ENCODE data around the gene GREB1. TPM values are rescaled to one million over a fixed set of nuclear protein-coding genes. Genes with fewer than 3 reads are reported as not detected.

GREB1 gene
- polyA plus RNA-seq, 1 of the 3 experiments (the other 2 are of a cell fraction), result 2.9 TPM

GRCh38 chr2:11524470-11524869 is 9.4 kb upstream of the GREB1 start:
- H3K4me1 ChIP-seq (ENCODE audit: control insufficient read depth in 1 of 2, insufficient read depth in 2 of 2, low read depth in 1 of 2, low read length in 1 of 2), result peaks cover 0 to 12% of the 10 kb centered on the region in 2 experiments; a peak in 2 of 4 replicates
- no peaks in the 10 kb centered on the region for H3K79me2 ChIP-seq (ENCODE audit: insufficient read depth)
- no peak overlapping the region; a peak in 1 of 4 replicates for H3K27ac ChIP-seq (ENCODE audit: low read depth in 2 of 2, low read length in 1 of 2)
- no peaks in the 10 kb centered on the region for H3F3A ChIP-seq (replicated peaks; ENCODE audit: insufficient read depth)
- H3K4me2 ChIP-seq, result no peak overlapping the region
- no peaks in the 10 kb centered on the region for H3K27me3 ChIP-seq (ENCODE audit: insufficient read depth)
- no peak overlapping the region for H3K4me3 ChIP-seq (ENCODE audit: low read depth in 2 of 2, low read length in 1 of 2)
- H3K9me2 ChIP-seq, result no peaks in the 10 kb centered on the region
- ChIA-PET POLR2A (no interaction called here), CTCF (interaction anchor here (1.3 to 2.9 kb wide), 3 partner anchors 9 to 60 kb away, joined by 4 to 10 read pairs (median 9); partner anchors contain the start of gene GREB1)
- H3K9ac ChIP-seq, result no peak overlapping the region
- H3K9me3 ChIP-seq, result no peaks in the 10 kb centered on the region
- TF ChIP-seq NRF1 (IDR thresholded peaks at IDR 0.05; ENCODE audit: low read depth, low read length) (no peak), TAF1 (IDR thresholded peaks at IDR 0.05; ENCODE audit: borderline replicate concordance, low read depth, low read length) (no peak), USF1 (IDR thresholded peaks at IDR 0.05; ENCODE audit: borderline replicate concordance, low read depth) (no peak), SIN3A (IDR thresholded peaks at IDR 0.05; ENCODE audit: borderline replicate concordance, low read depth, low read length) (no peak), NFIC (IDR thresholded peaks at IDR 0.05; ENCODE audit: borderline replicate concordance) (no peak), SMC3 (IDR thresholded peaks at IDR 0.05; ENCODE audit: low read depth, low read length) (no peak), FOXM1 (IDR thresholded peaks at IDR 0.05; ENCODE audit: low read depth) (no peak), GATA2 (CRISPR knock-in tag; IDR thresholded peaks at IDR 0.05) (no peak), GABPA (IDR thresholded peaks at IDR 0.05; ENCODE audit: low read depth) (no peak), MEF2A (IDR thresholded peaks at IDR 0.05; ENCODE audit: borderline replicate concordance, low read depth) (no peak), POLR2AphosphoS5 (IDR thresholded peaks at IDR 0.05; ENCODE audit: low read depth, low read length) (no peak), JUND (IDR thresholded peaks at IDR 0.05) (no peak)
- TF ChIP-seq, protein P1, sequence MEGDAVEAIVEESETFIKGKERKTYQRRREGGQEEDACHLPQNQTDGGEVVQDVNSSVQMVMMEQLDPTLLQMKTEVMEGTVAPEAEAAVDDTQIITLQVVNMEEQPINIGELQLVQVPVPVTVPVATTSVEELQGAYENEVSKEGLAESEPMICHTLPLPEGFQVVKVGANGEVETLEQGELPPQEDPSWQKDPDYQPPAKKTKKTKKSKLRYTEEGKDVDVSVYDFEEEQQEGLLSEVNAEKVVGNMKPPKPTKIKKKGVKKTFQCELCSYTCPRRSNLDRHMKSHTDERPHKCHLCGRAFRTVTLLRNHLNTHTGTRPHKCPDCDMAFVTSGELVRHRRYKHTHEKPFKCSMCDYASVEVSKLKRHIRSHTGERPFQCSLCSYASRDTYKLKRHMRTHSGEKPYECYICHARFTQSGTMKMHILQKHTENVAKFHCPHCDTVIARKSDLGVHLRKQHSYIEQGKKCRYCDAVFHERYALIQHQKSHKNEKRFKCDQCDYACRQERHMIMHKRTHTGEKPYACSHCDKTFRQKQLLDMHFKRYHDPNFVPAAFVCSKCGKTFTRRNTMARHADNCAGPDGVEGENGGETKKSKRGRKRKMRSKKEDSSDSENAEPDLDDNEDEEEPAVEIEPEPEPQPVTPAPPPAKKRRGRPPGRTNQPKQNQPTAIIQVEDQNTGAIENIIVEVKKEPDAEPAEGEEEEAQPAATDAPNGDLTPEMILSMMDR (IDR thresholded peaks at IDR 0.05), result no peak
- TF ChIP-seq, protein P2, sequence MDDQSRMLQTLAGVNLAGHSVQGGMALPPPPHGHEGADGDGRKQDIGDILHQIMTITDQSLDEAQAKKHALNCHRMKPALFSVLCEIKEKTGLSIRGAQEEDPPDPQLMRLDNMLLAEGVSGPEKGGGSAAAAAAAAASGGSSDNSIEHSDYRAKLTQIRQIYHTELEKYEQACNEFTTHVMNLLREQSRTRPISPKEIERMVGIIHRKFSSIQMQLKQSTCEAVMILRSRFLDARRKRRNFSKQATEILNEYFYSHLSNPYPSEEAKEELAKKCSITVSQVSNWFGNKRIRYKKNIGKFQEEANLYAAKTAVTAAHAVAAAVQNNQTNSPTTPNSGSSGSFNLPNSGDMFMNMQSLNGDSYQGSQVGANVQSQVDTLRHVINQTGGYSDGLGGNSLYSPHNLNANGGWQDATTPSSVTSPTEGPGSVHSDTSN (IDR thresholded peaks at IDR 0.05), result no peak
- WGBS (ENCODE audit: low lambda C conversion rate), result 58% methylated on average over 2 of the region's 2 CpGs
- no peak for DNase-seq
- H2AFZ ChIP-seq (ENCODE audit: low read depth), result no peak overlapping the region
- no peaks in the 10 kb centered on the region for H3K36me3 ChIP-seq (replicated peaks in 1 of 2; ENCODE audit: control insufficient read depth in 1 of 2, insufficient read depth in 2 of 2, low read length in 1 of 2)
- H4K20me1 ChIP-seq (ENCODE audit: insufficient read depth), result no peaks in the 10 kb centered on the region

DNA sequence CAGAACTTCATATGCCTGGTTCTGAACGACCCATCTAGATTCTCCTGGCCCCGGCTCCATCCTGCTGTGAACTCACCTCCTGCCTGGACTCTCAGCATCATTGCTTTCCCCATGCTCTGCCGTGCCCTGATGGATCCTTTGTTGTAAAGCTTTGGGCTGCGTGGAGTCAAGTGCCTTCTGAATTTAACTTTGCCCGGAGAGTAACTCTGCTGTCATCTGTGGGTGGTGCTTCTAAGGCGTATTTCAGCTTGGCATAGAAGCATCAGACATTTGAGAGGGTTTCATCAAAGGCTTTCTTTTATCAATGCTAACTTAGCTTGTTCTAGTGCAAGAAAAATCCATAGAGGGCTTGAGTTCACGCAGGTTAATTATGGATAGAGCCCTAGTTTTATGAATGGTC is 8.1 kb upstream of the GREB1 start:
- H3K36me3 ChIP-seq (replicated peaks in 1 of 2; ENCODE audit: control insufficient read depth in 1 of 2, insufficient read depth in 2 of 2, low read length in 1 of 2), result no peaks in the 10 kb centered on the region
- TF ChIP-seq, protein P2 (IDR thresholded peaks at IDR 0.05), result no peak
- H4K20me1 ChIP-seq (ENCODE audit: insufficient read depth), result no peaks in the 10 kb centered on the region
- ChIA-PET POLR2A (interaction anchor here (0.6 kb wide), 1 partner anchor 43 kb away, joined by 4 read pairs; no protein-coding TSS in a partner anchor), CTCF (interaction anchor here (1.0 to 2.9 kb wide), 3 partner anchors 10 to 57 kb away, joined by 3 to 10 read pairs (median 5); no protein-coding TSS in a partner anchor)
- no peaks in the 10 kb centered on the region for H3K9me2 ChIP-seq
- H3K79me2 ChIP-seq (ENCODE audit: insufficient read depth), result no peaks in the 10 kb centered on the region
- peaks cover 0 to 14% of the 10 kb centered on the region in 2 experiments; a peak in 2 of 4 replicates for H3K4me1 ChIP-seq (ENCODE audit: control insufficient read depth in 1 of 2, insufficient read depth in 2 of 2, low read depth in 1 of 2, low read length in 1 of 2)
- DNase-seq, result no peak
- no peak overlapping the region for H2AFZ ChIP-seq (ENCODE audit: low read depth)
- H3K9ac ChIP-seq, result no peak overlapping the region
- H3K4me3 ChIP-seq (ENCODE audit: low read depth in 2 of 2, low read length in 1 of 2), result no peak overlapping the region
- H3F3A ChIP-seq (replicated peaks; ENCODE audit: insufficient read depth), result no peaks in the 10 kb centered on the region
- no peaks in the 10 kb centered on the region for H3K9me3 ChIP-seq
- H3K27me3 ChIP-seq (ENCODE audit: insufficient read depth), result no peaks in the 10 kb centered on the region
- H3K4me2 ChIP-seq, result no peak overlapping the region
- 77% methylated on average over 7 of the region's 7 CpGs for WGBS (ENCODE audit: low lambda C conversion rate)
- H3K27ac ChIP-seq (ENCODE audit: low read depth in 2 of 2, low read length in 1 of 2), result no peak overlapping the region
